Peyer's patch (tissue), 4 donors: ENCODE results near the gene SYNE2.

Experiments used
- CTCF ChIP-seq, 6 experiments: fragments of 450-650 bp in 4 of 6; fragments of 200-600 bp in 2 of 6; sonication (generic) in 1 of 6; IDR thresholded peaks; one replicate each; pipeline ENCODE4 v1.5.1; 2017 to 2019; ENCODE audit warnings: antibody characterized with exemption in 6 of 6, mild to moderate bottlenecking in 3 of 6, moderate library complexity in 1 of 6
- POLR2A ChIP-seq, 2 donors: fragments of 450-650 bp; IDR thresholded peaks; one replicate each; pipeline ENCODE4 v1.5.1; 2017; ENCODE audit warnings: antibody characterized with exemption in 2 of 2, mild to moderate bottlenecking in 2 of 2, moderate library complexity in 2 of 2

GRCh38 chr14:64203366-64204006 is 350.7 kb downstream of the SYNE2 start:
- TF ChIP-seq CTCF (IDR thresholded peaks at IDR 0.05) (no peak), POLR2A (IDR thresholded peaks at IDR 0.05) (no peak)
